SW 1271 (cell line): ENCODE data around the gene PDZK1.
A peak's percentile ranks its signal among the peaks of the same experiment; 100 is the strongest.
"Not testable (repeated sequence)": the region's sequence is repeated elsewhere in the genome, so short reads cannot be mapped to it uniquely, and the experiment has no call there.

Experiments used
- DNase-seq, 2 experiments: peaks; one replicate each; lab custom pipeline; 2025; lab: John Stamatoyannopoulos, UW

Gene PDZK1

GRCh38 chr1:145707183-145707867 is at the start of gene PDZK1:
PDZK1 (minus strand) TSS chr1:145707368; CDS start chr1:145688021, 19,347 bp downstream.
- DNase-seq = no peak

DNA sequence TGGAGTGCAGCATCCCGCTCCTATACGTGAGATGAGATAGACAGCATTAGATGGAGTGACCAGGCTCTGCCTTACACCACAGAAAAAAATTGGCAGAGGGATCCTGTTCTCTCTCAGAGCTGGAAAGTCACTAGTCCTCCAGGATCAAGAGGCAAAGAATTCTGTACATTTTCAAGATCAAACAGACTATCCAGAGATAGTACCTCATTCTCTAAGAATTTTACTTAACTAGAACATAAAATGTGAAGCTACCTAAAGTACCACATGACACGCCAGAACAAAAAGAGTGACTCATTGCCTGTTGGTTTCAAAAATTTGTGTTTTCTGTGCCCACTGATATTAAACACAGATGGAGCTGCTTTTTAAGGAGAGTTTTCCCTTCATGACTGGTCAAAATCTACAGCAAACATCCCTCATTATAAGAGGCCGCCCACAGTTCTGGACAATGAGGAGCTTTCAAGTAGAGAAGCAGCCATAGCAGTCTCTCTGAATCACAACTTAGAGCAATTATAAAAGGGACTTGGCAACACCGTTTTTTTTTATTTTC is 44.4 kb upstream of the PDZK1 start:
- DNase-seq = no peak

DNA sequence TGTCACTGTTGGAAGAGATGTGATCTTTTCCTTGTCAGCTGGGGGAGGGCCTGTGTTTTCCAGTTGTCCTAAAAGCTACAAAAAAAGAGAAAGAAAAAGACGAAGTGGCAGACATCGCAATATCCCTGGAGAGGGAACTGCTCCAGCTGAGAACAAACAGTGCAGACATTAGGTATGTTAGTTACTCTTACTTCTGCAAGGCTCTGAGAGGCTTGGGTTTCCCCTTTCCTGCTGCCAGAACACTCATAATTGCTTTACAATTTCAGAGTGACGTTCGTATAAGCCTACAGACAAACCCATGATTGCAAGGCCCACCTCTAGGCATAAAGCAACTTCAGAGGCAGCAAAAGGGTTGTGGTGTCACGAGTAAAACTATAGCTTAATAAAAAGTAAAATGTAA is 43.3 kb upstream of the PDZK1 start:
- no peak for DNase-seq

GRCh38 chr1:145747398-145748247 is 40.5 kb upstream of the PDZK1 start:
- DNase-seq = no peak

DNA sequence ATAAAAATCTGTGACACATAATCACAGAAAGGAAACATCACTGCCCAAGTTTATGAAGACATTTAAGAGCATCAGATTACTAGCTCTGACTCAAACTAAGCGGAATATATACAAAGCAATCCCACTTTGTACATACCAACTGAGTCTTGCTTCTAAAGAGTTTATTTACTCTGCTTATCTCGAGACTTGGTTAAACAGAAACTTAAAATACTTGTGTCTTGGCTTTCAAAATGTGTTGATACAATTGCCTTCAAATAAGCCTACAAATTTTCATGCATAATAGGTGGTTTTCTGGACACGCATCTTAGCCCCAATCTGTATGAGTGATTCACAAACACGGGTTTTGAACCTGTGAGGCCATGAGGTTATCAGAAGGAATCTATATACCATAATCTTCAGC is 33.1 kb upstream of the PDZK1 start:
- no peak for DNase-seq

DNA sequence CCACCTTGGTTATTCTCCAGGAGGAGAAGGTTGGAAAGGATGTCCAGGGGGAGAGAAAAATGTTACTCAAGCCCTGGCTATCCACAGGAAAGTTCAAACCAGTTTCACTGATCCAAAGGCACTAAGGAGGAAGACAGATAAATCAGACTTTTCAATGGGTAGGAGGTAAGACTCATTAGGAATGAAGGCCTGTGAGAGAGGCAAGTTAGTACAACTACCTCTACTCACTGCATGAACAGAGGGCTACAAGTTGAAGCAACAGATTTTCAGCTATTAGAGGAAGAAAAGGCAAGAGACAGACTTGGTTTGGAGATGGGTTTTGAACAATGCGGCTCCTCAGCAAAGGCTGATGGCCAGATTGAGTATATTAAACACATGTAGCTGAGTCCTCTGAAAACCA is 29.0 kb upstream of the PDZK1 start:
- DNase-seq = no peak

- no peak for DNase-seq
These were observed 23.7 kb upstream of the PDZK1 start for GRCh38 chr1:145730900-145731299.

GRCh38 chr1:145730467-145730866 is 23.3 kb upstream of the PDZK1 start:
- no peak for DNase-seq

DNA sequence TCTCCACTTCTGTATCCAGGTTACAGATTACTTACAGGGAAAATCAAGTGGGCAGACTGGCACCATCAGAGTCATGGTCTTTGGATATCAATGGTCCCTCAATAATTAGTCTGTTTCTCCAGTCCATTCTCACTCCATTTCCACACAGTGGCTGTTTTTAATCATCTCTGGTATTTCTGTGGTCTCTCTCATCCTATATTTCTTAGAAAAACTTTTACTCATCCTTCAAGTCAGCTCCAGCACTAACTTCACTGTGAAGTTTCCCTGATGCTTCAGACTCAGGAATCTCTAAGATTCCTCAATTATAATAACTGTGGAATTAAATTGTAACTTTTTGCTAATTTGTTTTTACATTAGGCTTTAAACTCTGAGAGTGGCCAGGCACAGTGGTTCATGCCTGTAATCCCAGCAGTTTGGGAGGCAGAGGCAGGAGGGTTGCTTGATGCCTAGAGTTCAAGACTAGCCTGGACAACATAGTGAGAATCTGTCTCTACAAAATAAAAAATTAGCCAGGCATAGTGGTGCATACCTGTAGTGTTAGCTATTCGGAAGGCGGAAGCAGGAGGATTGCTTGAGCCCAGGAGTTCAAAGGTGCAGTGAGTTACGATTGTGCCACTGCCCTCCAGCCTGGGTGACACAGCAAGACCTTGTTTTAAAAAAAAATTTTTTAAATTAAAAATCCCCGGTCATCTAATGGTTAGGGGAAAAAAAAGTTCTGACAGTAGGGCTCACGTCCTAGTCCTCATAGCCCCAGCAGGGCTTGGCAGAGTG is 22.7 kb upstream of the PDZK1 start:
- no peak for DNase-seq

GRCh38 chr1:145729196-145729595 is 22.0 kb upstream of the PDZK1 start:
- no peak for DNase-seq

GRCh38 chr1:145726193-145726592 is 19.0 kb upstream of the PDZK1 start:
- DNase-seq = not testable (repeated sequence)

DNA sequence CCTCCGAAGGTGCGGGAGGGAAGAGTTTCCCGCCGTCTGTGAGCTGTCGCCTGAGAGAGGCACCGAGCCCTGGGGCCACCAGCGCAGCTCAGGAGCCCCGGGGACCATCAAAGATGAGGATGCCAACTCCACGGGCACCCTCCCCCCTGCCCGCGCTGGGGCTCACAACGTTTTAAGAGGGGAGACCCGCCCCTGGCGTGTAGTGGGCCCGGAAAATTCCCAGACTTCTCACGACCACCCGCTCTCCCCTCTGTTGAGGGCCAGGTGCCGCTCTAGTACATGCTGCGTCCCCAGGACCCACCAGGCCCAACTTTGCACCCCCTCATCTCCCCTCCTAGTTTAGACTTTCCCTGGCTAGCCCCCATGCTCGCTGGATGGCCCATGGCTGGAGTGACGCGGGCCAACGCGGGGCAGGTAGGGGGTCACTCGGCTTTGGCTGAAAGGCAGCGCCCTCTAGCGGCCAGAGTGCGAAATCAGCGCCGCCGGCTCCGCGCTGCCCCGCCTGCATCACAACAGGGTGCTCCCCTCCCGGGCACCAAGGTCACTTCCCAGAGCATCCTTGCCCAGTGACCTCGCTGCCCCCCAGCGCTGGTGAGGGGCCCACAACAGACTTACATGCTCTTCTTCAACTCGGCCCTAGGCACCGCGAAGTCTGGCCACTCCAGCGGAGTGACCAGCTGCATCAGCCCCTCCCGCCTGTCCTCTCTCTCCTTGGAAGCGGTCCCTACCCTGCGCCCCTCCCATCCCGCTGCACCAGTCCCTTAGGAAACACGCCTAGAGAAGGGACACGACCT is 13.9 kb upstream of the PDZK1 start:
- DNase-seq = peak; percentile 7 to 44

DNA sequence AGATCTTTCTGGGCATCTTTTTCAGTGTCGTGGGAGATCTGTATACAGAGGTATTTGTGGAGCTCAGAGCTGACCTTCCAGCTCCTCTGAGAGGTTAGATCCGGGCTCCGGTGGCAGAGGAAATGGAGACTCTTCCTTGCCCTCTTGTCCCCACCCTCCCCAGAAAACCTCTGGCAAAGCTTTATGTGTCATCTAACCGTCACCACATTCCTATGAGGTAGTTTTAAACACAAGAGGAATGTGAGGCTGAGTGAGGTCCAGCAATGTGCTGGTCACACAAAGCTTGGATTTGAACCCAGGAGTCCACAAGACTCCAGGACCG is 13.3 kb upstream of the PDZK1 start:
- peak; percentile 61 to 67 for DNase-seq

GRCh38 chr1:145719230-145720079 is 12.3 kb upstream of the PDZK1 start, which contains the start of gene CD160:
CD160 (plus strand) TSS chr1:145719499; CDS start chr1:145728328, 8,829 bp downstream.
- no peak for DNase-seq

GRCh38 chr1:145718465-145718864 is 11.3 kb upstream of the PDZK1 start:
- DNase-seq = not testable (repeated sequence)

- no peak for DNase-seq
These were observed 10.7 kb upstream of the PDZK1 start for GRCh38 chr1:145717833-145718232.

DNA sequence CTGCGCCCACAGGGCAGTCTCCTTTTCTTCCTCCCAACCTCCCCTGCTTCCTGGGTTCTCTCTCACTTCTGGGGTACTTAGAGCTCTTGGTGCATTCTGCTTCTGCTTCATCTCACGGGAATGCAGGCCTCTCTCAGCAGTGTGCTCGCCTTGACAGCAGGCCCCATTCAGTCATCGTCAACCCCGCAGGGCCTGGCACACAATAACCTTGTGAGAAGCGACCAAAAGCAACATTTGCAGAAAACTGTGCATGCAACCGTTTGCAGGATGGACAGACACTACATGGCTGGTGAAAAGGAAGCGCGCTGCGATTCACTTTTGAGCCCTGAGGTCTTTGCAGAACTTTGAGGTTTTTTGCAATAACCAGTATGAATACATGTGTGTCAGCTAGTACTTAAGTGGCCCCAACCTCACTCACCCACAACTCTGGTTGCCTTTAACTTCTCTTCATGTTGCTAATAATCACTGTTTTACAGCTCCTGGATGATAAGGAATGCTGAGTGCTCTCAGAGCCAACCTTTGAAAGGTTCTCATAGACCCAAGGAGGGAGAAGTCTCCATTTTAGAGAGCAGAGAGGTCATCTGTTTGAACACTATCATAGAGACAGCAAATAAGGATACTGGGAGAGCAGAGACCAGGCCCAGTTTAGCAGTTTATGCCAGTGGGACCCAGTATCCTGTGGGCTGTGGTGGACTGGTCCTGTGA is 9.6 kb upstream of the PDZK1 start:
- no peak for DNase-seq

- DNase-seq = no peak
These were observed 7.5 kb upstream of the PDZK1 start for GRCh38 chr1:145714524-145715111.

GRCh38 chr1:145711213-145711651 is 4.1 kb upstream of the PDZK1 start:
- DNase-seq = no peak
